Measurements from ENCODE around the gene ACOT7.

Gene ACOT7

DNA sequence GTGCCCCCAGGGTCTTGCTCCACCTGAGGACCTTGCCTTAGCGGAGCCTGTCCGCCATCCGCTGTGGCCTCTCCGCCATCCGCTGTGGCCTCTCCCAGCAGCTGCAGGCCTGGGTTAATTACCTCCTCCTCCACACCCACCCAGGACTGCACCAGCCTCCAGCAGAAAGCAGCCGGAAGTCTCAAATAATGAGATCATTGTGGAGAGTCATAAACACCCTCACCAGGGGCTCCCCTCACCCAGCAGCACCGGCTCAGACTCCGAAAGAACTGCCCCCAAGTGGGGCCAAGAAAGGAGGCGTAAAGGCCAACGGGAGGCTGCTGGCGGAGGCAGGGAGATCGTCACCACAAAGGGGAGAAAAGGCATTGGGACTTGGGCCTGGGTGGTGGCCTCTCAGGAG lies 122.0 kb downstream of the ACOT7 start:
- FAIRE-seq (no peak), DNase-seq (ENCODE audit: low spot score) (no peak)

DNA sequence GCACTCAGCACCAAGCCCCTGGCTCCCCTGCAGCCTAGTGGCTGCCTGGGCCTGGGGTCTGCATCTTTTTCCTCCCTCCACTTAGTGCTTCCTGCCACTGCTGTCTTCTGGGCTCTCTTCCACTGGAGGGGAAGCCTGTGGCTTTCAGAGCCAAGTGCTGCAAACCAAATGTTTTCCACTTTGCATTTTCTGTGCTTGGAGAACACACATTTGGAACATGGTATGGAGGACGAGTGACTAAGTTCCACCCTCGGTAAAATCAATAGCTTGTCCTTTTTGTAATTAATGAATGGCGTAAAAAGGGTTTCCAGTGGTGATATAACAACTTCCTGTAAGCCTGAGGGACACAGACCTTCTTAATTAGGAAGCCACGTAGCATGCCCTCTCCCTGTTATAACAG lies 122.6 kb downstream of the ACOT7 start:
- FAIRE-seq (no peak), DNase-seq (ENCODE audit: low spot score) (no peak)

DNA sequence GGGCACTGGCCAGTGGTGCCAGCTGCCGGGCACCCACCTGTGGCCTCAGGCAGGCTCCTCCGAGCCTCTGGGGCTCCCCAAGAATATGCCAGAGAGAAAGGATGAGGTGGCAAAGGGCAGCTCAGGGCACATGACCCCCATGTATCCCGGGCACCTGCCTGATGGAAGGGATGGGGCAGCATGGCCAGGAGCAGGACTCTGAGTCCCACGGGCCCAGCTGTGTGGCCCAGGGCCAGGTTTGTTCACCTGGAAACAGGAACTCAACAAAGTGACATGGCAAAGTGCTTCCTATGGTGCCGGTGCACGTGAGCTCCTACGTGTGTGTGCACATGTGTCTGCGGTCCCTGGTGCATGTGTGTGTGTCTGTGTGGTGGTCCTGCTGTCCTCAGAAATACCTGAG lies 123.2 kb downstream of the ACOT7 start:
- FAIRE-seq (no peak), DNase-seq (ENCODE audit: low spot score) (no peak)

DNA sequence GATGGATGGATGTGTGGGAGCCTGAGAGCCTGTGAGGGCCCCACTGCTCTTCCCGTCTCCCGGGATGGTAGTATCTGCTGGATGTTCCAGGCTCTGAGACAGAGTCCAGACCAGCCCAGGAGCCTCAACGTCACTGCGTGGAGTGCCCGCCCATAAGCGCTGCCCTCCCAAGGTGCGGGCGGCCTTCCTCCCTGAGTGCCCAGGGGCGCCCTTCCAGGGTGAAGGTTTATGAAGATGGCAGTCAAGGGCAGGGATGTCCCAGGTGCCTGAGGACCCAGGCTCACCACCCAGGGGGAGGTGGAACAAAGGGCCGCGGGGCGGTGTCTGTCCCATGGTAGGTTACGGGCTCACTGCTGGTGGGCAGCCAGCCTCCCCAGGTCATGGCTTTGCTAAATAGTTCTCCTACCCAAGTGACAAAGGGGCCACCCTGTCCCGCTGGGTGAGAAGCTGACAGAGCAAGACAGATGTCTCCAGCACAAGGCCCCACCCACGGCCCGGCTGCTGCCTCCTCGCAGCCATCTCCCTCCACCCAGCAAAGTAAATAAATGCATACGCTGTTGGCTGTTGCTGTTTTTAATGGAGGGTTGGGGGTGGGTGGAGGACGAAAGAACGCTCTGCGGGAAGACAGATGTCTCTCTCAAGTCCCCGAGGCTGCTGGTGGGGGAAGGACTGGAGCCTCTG lies 123.7 kb downstream of the ACOT7 start:
- FAIRE-seq (no peak), DNase-seq (ENCODE audit: low spot score) (no peak)

DNA sequence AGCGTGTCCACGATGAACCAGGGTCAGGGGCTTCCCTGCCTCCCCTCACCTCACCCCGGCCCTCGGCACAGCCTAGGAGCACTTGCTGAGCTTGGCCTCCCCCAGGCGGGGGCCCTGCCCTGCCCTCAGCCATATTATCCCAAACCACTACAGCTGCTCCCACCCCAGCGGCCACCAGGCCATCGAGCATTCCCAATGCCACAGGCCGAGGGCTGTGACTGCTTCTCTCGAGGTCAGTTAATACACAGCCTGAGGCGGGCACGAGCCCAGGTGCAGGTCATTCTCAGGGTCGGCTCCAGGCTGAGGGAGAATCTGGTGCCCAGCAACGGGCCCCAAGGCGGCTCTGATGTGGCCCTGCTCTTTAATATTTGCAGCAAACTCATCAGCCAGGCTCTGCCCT lies 124.3 kb downstream of the ACOT7 start:
- FAIRE-seq: no peak
- no peak for DNase-seq (ENCODE audit: low spot score)

DNA sequence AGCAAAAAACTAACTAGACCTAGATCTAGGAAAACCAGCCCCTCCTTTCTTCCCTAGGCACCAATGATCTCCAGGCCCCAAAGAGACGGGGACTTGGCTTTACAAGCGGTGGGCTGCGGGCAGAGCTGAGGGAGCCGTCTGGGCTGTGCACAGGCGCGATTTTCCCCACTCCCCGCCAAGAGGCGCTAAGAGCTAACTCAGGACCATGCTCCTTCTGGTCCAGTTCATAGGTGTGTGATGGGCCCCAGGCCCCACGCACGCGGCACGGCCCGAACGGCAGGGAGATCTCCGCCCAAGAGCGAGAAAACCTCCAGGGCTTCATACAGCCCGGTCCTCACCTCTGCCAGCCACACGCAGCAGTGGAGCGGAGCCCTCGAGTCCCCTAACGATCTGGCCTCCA lies 125.2 kb downstream of the ACOT7 start:
- DNase-seq (ENCODE audit: low spot score) (no peak), FAIRE-seq (no peak)

DNA sequence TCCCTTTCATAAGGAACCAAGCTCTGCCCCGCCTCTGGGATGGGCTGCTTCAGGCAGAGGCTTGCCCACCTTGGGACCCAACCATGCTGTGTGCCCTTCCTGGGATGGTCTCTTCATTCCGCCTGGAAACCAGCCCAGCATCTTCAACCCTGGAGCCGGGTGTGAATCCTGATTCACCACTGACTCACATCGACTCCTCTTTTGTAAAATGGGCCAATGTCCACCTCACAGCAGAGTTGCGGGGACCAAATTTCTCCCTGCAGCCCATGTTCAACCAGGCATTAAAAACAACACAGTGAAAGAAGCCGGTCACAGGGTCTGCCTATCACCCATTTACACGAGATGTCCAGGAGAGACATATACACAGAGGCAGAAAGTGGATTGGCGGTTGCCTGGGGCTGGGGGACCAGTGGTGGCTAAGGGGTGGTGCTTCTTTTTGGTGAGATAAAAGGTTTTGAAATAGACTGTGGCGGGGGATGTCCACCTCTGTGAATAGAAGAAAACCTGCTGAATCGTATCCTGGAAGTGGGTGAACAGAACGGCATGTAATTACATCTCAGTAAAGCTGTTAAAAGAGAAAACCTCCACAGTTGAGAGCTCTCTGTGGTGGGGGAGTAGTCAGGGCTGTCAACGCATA lies 125.8 kb downstream of the ACOT7 start:
- no peak for FAIRE-seq
- DNase-seq (ENCODE audit: low spot score): no peak

DNA sequence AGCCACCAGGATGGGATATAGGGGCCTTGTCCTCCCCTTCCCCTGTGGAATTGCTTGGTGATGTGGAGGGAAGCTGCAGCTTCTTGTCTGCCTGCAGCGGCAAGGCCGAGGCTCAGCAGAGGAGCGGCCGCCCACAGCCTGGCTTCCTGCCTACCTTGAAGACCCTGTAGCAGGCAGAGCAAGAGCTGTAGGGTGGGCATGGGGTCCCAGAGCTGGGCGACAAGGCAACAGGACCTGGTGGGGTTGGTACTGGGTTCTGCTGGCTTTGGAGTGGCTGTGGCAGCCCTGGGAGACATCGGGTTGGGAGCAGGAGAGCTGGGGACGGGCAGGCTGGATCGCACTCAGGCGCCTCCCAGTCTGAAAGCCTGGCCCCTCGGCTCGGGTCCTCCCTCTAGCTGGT lies 126.9 kb downstream of the ACOT7 start:
- DNase-seq (ENCODE audit: low spot score) (no peak), FAIRE-seq (no peak)

DNA sequence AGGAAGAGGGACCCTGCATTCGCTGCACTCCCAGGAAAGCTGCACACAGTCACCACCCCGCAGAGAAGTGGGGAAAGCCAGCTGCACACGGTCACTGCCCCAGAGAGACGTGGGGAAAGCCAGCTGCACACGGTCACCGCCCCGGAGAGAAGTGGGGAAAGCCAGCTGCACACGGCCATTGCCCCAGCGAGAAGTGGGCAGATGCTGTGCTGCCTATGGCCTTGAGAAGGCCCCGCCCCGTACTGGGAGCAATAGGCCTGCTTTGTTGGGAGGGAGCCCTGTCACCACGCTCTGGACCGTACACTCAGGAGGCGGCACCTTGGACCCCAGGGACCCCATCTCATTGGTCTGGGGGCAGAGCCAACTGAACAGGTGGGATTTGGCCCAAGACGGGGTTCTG lies 128.4 kb downstream of the ACOT7 start:
- no peak for DNase-seq (ENCODE audit: low spot score)
- no peak for FAIRE-seq

DNA sequence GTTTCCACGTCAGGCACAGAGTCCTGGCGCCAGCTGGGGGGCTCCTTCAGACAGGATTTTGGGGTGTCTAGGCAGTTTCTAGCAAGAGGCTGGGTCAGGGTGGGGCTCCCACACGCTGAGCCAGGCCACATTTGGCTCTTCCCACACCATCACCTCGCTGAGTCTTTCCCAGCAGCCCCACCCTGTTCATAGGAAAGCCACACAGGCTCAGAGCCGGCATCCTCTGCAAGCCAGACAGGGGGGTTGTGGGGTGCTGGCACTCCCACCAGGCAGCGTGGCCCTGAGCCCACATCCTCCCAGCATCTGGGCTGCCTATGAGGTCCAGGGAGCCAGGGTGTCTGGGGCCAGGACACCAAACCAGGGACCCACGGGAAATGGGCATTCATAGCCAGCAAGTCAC lies 129.9 kb downstream of the ACOT7 start:
- DNase-seq (ENCODE audit: low spot score) (no peak), FAIRE-seq (no peak)

DNA sequence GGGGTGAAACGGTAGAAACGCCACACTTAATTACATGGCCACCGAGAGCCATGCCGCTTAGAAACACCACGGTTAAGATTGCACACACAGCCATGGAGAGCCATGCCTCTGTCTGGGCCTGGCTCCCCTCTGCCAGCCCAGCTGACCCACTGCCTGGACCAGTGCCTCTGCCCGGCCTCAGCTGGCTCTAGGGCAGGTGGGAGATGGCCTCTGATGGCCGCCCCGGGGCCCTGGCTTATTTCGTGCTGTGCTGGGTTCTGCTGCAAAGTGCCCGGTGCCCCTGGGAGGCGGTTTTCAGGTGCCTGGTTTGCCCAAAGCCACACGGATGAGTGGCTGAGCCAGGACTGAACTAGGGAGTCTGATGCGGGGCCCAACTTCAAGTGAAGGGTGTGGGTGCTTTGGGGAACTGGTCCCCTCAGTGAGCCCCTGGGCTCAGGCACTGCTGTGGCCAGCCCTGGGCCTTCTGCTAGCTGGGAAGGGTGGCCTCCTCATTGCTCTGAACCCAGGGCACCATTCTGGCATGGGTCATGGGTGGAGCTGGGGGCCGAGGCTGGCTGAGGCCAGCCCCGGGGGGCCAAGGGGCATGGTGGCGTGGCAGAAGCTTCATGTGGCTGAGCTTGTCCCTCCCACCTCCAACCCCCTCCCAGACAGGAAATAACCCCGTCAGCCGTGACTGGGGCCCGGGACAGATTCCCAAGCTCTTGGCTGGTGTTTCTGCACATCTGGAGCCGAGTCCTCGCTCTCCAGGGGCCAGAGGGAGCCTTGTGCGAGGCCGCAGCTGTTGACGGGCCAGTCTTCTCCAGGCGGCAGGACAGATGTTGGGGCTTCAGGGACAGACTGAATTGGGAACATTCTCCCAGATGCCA lies 130.8 kb downstream of the ACOT7 start:
- DNase-seq (ENCODE audit: low spot score) (no peak), FAIRE-seq (no peak)

DNA sequence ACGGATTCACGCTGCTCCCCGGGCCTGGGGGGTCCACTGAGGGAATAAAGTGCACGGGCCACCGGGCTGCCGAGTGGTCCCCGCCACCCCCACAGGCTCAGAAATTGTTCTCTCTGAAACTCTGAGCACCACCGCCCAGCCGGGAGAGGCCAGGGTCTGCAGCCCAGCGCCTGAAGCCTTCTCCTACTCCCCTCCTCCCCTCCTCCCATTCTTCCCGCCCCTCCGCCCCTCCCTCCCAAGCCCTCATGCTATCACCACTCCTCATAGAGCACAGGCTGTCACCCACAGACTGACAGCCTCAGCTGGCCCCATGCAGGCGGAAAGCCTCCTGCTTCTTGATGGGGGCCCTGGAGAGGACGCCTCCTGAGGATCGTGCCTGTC lies 132.0 kb downstream of the ACOT7 start:
- FAIRE-seq: no peak
- DNase-seq (ENCODE audit: low spot score): no peak

DNA sequence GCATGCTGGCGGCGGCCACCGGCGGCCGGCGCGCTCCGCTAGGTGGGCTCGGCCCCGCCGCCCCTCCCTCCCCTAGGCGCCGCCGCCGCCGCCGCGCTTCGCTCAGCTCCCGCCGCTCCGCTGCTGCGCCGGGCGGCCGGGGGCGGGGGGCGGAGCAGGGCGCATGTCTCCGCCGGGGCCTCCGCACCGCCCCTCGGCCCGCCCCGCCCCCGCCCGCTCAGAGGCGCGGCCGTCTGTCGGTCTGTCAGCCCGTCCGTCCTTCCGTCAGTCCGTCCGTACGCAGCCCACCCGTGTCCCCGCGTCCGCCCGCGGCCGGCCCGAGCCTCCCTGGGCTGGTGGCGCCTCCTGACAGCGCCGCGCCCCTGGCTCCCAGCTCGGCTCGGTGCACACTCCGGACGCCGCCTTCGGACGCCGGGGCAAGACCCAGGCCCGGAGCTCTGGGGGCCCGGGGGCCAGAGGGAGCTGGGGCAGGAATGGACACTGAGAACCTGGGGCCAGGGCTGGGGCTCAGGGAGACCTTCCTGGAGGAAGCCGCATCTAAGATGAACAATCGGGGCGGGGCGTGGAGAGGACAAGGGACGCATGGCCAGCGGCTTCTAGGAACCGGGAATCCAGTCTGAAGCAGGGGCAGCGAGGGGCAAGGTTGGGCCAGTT lies 132.5 kb downstream of the ACOT7 start, which contains the start of gene GPR153:
Gene GPR153 (minus strand): TSS at position 138 of the 654 bp plus-strand sequence. CDS start 6,193 bp downstream, outside the sequence.
- FAIRE-seq (no peak), DNase-seq (ENCODE audit: low spot score) (peak; percentile 69)

DNA sequence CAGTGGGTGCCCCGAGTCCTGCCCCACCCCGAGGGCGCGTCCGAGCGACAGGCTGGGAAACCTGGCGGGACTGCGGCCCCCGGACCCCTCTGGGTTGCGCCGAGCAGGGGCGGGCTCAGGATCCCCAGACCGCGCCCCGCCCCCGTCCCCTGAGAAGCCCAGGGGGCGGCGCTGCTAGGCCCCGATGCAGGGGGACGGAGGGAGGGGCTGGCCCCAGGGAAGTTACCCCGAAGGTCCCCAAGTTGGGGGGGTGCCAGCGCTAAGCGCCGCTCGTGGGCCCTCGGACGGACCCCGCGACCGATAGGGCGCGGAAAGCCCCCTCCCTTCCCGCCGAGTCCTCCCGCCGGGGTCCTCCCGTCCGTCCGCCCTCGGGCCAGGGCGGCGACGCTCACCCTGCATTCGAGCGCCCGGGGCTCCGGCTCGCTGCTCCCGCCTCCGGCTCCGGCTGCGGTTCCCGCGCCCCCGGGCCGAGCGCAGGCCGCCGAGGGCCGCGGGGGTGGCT lies 133.1 kb downstream of the ACOT7 start:
- no peak for FAIRE-seq
- peak; percentile 52 for DNase-seq (ENCODE audit: low spot score)

DNA sequence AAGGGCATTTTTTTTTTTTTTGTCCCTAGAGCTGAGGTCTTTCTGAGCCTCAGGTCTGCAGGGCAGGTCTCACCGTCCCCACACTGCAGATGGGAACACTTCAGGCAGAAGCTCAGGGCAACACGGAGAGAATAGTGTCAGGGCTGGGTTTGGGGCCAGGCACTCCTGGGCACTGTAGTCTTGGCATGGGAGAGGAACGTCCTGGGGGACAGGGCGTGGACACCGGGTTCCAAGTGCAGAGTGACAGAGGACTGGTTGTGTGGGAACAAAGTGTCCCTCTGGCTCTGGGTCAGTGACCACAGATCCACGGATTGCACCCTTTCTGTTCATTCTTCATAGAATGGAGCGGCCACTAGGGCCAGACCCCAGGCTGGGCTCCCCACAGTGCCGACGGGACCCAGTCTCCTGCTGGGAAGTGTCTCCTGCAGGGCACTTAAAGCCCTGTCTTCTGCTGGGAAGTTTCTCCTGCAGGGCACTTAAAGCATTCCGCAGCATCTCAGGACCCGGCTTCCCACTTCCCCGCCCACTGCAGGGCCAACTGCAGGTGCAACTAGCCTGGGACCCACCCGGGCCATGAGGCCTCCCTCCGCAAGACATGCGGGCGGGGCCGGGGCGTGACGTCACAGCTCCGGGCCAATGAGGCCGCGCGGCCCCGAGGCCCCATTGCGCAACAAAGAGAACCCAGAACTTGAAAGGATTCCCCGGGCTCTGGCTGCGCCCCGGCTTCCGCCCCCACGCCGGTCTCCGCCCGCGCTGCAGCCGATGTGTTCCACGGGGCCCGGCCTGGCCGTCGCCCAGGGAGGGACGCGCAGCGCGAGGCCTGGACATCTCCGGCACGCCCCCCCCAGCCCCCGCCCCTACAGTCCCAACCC lies 133.8 kb downstream of the ACOT7 start:
- FAIRE-seq (no peak), DNase-seq (ENCODE audit: low spot score) (peak; percentile 85)

DNA sequence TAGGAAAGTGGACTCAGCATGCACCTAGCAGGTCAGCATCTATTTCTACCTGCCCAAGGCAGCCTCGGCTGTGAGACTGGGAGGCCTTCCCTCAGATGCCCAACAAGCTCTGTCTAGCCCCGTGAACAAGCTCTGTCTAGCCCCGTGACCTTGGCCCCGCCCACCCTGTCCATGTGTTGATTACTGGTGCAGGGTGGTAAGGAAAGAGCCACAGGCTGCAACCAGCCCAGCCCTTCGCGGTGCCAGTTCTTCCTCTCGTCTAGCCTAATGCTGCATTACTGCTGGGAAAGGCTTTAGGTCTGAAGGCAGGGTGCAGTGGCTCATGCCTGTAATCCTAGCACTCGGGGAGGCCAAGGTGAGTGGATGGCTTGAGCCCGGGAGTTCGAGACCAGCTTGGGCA lies 134.9 kb downstream of the ACOT7 start:
- no peak for FAIRE-seq
- no peak for DNase-seq (ENCODE audit: low spot score)

DNA sequence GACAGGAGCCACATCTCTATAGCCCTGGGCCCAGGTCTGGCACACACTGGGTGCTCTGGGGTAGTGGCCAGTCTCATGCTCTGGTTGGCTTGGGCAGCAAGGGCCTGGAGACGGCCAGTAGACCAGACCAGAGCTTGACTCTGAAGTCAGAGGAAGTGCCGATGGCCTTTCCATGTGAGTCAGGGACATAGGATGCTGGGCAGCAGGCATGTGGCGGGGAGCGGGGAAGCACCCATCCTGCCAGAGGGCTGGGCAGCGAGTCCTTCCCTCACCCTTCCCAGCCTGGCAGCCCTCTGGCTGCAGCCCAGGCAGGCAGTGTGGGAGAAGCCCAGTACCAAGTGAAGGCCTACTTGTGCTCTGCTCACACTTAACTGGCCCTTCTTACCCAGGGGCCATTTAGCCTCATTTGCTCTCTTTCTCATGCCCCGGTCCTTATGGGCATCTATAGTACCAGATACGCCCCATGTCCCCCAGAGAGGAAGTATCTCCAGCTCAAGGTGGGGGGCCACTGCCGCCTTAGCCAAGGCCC lies 136.0 kb downstream of the ACOT7 start:
- DNase-seq (ENCODE audit: low spot score): no peak

DNA sequence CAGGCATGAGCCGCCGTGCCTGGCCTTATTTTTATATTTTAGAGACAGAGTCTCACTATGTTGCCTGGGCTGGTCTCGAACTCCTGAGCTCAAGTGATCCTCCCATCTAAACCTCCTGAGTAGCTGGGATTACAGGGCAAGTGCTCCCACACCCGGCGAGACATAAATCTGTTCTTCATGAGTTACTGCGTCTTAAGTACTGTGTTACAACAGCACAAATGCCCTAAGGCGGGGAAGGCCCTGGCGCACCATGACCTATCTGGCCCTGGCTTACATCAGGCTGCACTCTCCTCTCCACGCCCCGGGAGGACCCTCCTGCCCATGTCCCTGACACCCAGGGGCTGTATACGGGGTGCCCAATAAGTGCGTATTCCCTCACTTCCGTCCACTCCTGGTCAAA lies 136.9 kb downstream of the ACOT7 start:
- DNase-seq (ENCODE audit: low spot score) (no peak), FAIRE-seq (no peak)

More for the DNA sequence above, 136.0 kb downstream of the ACOT7 start:
- no peak for FAIRE-seq

DNA sequence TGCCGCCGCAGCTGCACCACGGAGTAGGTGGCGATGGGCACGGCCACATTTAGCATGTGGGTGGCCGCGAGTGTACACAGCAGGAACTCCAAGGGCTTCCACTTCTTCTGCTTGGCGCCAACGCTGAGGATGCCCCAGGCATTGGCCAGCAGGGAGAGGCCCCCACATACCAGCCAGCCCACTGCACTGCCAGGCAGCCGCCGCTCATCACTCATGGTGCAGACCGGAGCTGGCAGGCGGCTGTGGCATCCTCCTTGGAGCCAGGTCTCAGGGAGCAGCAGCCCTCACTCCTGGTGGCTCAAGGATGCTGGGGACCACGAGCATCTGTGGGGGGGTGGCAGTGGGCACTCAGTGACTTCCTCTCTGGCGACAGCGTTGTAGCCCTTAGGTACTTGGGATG lies 138.9 kb downstream of the ACOT7 start:
- DNase-seq (ENCODE audit: low spot score) (no peak), FAIRE-seq (no peak)

DNA sequence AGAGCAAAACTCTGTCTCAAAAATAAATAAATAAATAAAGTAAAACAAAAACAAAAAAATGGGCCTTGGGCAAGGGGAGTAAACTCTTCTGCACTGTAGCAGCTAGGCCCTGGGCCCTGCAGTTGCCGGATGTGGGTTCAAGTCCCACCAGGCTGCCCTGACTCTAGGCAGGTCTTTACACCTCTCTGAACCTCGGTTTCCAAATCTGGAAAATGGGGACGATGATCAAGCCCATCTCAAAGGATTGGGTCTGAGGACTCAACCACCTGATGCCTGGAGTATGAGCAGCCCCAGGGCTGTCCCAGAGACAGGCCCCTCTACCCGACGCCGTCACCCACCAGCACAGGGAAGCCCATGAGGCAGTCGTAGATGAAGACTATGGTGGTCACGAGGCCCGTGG lies 140.2 kb downstream of the ACOT7 start:
- FAIRE-seq: no peak

DNA sequence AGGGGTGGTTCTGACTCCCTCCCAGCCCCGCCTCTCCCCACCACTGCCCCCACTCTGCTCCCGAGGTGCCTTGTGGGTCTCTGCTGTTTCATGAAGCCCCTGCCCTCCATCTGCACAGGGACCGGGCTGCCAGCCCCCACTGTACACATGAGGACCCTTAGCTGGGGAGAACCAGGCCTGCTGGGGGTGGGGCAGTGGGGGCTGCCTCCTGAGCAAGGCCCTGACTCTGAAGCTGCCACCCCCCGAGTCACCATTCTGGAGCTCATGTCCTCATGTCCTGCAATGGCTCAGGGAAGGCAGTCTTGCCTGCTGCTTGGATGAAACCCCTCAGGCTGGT lies 141.2 kb downstream of the ACOT7 start:
- FAIRE-seq (no peak), DNase-seq (ENCODE audit: low spot score) (no peak)

More for the DNA sequence above, 140.2 kb downstream of the ACOT7 start:
- DNase-seq (ENCODE audit: low spot score): no peak

All from urothelium cell line (cell line).